NCI-H1092 (cell line): ENCODE results near the gene EEPD1.
"Not testable (repeated sequence)": the region's sequence is repeated elsewhere in the genome, so short reads cannot be mapped to it uniquely, and the experiment has no call there.

ENCODE experiments used
- DNase-seq: peaks from one replicate; lab custom pipeline; 2025; lab: John Stamatoyannopoulos, UW

EEPD1 gene

DNA sequence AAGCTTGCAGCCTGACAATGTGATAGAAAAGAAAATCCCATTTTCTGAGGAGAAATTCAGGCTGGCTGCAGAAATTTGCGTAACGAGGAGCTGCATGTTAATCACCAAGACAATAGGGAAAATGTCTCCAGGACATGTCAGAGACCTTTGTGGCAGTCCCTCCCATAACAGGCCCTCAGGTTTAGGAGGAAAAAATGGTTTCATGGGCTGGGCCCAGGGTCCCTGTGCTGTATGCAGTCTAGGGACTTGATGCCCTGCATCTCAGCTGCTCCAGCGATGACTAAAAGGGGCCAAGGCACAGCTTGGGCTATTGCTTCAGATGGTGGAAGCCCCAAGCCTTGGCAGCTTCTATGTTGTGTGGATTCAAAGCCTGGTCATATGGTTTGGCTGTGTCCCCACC lies 168.2 kb downstream of the EEPD1 start:
- not testable (repeated sequence) for DNase-seq

DNA sequence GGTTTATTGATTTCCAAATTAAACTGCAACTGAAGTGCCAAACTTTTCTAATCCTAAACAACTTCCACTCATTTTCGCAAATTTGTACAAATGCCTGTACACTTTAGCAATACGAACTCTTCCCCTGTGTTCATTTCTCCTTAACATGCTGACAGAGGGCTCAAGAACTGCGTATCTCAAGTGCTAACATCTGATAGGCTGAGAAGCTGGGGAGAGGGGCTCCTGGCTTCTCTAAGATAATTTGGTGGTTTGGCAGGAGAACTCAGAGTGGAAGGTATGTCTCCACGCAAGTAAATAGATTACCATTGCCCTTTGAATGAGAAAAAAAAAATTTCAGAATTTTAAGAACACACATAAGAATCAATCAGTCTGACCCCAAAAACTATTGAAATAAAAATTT lies 183.3 kb downstream of the EEPD1 start:
- DNase-seq = no peak

DNA sequence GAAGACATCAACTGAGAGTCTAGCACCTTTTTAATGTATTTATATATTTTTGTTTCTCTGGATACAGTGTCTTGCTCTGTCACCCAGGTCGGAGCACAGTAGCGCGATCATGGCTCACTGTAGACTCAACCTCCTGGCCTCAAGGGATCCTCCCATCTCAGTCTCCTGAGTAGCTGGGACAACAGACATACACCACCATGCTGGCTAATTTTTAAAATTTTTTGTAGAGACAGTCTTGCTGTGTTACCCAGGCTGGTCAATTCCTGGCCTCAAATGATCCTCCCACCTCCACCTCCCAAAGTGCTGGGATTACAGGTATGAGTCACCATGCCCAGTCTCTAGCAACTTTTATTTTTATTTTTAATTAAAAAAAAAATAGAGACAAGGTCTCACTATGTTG lies 185.2 kb downstream of the EEPD1 start:
- no peak for DNase-seq

DNA sequence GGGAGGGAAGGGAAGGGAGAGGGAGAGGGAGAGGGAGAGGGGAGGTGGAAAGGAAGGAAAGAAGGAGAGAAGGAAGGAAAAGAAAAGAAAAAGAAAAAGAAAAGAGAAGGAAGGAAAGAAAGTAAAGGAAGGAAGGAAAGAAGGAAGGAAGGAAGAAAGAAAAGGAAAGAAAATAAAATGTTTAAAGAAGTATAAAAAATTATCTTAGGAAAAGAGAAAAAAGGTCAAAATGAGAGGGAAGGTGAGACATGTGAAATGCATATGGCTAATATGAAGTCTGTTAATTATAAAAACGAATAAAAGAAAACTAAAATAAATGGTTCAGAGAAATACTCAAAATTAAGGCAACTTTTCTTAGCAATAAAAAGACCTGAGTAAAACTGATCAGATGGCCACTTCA lies 190.5 kb downstream of the EEPD1 start:
- DNase-seq = no peak

DNA sequence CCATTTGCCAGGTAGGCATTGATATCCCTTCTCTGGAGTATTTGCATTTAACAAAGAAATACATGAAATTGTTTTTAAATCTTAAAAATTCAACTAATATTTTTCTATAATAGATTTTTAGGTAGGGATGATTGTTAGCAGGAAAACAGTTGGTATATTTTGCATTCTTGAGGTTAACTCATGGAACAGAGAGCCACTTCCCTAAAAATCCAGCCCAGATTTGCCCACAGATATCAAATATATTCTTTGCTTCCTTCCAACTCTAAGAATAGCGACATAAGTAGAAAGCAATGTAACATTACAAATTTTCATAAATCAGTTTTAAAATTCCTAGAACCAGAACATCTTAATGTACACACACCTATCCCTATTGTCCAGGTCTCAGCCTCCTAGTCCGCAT lies 191.6 kb downstream of the EEPD1 start:
- DNase-seq = no peak

DNA sequence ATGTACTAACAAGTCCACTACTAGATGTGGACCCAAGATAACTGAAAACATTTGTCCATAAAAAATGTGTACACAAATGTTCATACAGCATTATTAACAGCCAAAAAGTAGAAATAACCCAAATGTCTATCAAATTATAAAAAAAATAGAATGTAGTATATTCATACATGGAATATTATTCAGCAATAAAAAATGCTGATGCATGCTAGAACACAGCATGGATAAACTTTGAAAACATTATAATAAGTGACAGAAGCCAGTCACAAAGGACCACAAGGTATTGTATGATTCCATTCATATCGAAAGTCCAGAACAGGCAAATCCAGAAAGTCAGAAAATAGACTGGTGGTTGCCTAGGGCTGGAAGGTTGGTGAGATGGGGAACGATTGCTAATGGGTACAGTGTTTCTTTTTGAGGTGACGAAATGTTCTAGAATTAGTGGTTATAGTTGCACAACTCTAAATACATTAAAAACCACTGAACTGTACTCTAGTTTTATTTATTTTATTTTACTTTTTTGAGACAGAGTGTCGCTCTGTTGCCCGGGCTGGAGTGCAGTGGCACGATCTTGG lies 193.3 kb downstream of the EEPD1 start:
- DNase-seq = no peak

DNA sequence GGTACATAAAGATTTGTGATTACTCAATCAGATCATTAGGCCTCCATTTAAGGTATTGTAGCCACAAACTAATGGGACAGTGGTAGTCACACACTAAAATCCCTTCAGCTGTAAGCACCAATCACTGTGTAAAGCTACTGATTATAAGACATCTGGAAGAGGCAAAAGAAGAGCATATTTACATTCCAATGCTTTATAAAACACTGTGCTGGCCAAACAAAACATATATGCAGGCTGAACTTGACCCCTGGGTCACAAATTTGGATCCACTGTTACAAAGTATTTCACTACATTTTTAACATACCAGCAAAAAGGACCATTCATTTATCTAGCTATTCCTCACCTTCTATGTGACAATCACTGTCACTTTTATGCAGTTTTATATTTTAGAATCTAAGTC lies 195.2 kb downstream of the EEPD1 start:
- DNase-seq = no peak

DNA sequence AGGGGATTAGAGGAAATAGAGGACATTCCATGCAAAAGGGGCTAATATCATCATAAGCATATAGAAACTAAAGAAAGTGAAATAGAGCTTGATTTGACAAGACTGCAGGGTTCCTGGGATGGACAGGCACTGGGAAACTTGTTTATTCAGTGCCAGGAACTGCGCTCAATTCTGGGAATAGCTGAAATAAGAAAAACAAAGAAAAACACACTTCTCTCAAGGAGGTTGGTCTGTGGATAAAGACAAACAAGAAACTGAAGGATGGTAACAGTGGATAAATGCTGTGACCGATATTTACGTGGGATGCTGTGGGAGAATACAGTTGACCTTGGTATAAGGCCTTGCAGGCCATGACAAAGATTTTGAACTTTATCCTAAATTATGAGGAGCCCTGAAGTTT lies 195.7 kb downstream of the EEPD1 start:
- DNase-seq = no peak

DNA sequence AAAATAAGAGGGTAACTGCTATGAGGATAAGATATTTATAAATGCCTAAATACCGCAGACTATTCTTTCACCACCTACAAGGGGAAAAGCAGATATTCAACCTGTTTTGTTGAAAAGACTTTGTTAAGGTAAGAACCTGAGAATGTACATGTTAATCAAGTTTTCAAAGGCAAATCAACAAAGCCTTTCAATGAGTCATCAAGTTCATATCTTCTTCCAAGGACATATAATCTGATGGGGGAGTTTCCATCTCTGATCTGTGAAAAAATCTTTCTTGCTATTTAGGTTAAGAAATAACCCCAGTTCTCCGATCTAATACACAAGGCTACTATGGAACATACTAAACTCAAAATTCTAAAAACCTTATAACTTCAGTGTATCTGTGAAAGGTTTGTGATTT lies 196.6 kb downstream of the EEPD1 start:
- DNase-seq = no peak
